Stimulated activated CD8-positive, alpha-beta memory T cell treated with anti-CD3 and anti-CD28 coated beads, Interleukin-4, amount 100 ng/mL, for 4 hours (primary cell): ENCODE results near the gene SLIT3.

Experiments
- DNase-seq, 2 donors: peaks; one replicate each; pipeline ENCODE4 v3.0.0-alpha.2; 2020; ENCODE audit warnings: low read depth in 2 of 2, low spot score in 1 of 2

Gene SLIT3

DNA sequence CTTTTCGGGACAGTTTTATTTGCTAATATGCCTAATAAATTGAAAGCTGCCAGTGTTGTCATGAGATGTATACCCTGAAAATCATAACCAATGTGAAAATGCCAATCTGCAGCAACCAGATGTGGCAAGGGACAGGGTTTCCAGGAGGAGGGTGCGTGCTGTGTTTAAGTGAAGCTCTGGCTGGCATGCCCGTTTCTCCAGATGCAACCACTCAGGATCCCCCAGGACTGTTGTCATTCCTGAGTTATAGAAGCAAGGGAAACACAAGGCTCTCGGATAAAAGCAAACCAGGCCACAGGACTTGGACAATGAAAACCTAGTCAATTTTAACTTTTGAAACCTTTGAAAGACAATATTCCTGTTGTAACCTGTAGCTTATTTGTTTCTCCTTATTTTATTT is 360.2 kb downstream of the SLIT3 start:
- no peak for DNase-seq

DNA sequence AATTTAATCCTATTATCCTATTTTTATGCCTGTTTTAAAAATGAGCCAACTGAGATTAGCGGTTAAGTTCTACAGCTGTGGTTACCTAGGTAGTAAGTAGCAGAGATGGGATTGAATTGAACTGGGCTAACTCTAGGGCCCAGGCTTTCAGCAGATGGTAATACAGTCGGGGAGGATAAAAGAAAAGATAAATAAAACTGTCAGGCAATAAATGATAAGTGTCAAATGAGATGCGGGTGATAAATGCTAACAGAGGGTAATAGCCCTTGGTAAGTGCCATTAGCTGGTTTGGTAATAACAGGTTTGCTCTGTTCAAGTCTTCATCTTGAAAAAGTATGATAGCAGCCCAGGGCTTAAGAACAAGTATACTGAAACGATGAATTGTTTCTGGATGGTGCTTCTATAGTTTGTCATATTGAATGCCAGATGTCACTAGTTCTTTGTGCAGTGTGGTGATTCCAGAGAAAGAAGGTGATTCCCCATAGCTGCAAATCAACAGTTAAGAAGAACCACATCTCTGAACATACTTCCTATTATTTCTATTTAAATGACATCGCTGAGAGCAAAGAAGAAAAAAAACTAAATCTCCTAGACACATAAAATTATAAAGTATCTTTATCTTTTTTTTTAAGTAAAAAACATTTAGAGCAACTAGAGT is 360.9 kb downstream of the SLIT3 start:
- DNase-seq = no peak

- no peak for DNase-seq
These were observed 361.7 kb downstream of the SLIT3 start for GRCh38 chr5:168939156-168939800.

DNA sequence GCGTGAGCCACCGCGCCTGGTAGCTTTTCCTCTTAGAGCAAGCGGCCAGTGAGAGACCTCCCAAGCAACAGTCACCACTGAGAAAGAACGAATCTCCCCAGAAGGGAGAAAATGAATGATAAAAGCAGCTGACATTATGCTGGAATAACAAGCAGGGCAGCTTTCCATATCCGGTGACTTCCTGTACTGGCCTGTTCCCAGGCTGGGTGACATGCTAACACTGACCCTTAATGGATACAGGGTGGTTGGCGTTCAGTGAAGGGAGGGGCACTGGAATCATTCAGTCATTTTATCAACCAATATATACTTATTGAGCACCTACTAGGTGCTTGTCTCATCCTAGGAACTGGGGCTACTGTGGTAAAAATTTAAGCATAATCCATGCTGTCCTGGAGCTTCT is 364.4 kb downstream of the SLIT3 start:
- DNase-seq = no peak

DNA sequence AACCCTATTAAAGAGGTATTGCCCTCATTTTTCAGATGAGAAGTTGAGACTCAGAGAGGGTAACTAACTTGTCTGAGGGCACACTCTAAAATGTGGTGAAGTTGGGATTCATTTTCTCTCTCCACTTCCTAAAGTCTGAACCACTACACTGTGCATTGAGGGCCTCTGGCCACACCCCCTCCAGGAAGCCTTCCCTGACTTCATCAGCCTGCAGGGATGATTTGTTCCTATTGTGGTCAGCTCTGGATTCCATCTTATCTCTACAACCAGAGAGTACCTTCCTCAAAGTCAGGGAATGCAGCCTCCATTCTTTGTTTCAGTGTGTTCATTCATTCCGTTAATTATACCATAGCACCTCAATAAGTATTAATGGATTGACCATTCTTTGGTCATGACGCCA is 365.8 kb downstream of the SLIT3 start:
- no peak for DNase-seq

GRCh38 chr5:168934169-168934568 is 366.8 kb downstream of the SLIT3 start:
- DNase-seq = no peak

GRCh38 chr5:168932400-168933189 is 368.3 kb downstream of the SLIT3 start:
- no peak for DNase-seq

GRCh38 chr5:168931638-168932345 is 369.1 kb downstream of the SLIT3 start:
- no peak for DNase-seq

GRCh38 chr5:168929656-168930055 is 371.3 kb downstream of the SLIT3 start:
- DNase-seq = no peak

- no peak for DNase-seq
These were observed 375.8 kb downstream of the SLIT3 start for GRCh38 chr5:168925160-168925559.

DNA sequence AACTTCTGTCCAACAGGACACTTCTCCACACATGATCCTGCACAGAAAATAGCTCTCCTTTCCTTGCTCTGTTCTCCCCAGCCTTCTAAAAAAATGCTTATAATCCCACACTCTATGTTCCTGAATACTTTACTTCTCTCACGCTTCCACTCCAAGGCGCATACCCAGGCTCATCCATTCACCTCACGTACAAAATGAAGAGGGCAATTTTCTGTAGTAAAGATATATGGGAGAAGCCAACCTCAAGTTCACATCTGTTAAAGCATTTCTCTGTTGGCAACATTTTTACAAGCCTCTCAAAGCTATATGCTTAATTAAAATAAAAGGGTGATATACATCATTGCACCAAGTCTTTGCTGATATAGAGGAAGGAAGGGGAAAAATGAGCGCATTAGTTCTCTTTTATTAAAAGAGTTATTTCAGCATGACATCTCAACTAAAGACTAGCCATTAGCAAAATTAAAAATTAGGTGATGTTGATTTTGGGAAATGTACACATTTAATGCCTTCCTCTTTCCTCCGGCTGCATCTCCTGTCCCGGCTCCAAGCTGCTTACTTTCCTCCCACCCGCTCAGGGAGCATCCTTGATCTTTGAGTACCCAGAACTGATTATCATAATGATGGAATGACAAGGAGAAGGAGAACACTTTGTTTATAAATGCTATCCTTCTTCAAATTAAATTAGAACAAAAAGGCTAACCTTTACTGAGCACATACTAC is 379.6 kb downstream of the SLIT3 start:
- no peak for DNase-seq

DNA sequence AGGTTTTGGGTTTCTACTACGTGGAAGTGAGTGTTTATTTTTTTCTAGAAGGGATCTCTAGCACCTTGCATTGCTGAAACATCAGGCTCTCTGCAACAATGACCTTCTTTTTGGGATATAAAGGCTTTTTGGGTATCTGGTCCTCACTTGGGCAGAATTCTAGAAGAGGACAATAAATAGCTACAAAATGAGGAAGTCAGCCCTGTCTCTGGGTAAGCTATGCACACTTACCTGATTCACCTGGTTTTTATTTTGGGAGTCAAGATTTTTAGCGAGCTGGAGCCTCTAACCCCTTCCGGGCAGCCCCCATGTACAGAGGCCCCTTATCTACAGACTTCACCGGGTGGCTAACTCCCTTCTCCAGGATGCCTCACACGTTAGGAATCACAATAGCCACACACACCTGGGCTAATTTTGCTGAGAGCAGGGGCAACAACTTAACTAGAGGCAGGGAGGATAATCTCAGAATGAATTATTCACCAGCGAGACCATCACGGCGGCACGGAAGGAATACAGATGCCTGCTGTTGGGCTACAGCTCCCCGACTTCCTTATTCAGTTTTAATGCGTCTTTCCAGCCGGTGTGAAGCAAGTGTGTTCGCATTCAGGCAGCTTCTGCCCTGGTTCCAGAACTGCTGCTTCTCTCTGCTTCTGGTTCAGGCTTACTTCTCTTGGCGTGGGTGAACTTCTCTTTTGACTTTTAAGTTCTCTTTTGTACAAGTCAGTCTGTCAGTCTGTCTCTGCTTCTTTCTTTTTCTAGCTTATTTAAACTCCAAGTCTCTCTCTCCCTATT is 380.7 kb downstream of the SLIT3 start:
- no peak for DNase-seq

DNA sequence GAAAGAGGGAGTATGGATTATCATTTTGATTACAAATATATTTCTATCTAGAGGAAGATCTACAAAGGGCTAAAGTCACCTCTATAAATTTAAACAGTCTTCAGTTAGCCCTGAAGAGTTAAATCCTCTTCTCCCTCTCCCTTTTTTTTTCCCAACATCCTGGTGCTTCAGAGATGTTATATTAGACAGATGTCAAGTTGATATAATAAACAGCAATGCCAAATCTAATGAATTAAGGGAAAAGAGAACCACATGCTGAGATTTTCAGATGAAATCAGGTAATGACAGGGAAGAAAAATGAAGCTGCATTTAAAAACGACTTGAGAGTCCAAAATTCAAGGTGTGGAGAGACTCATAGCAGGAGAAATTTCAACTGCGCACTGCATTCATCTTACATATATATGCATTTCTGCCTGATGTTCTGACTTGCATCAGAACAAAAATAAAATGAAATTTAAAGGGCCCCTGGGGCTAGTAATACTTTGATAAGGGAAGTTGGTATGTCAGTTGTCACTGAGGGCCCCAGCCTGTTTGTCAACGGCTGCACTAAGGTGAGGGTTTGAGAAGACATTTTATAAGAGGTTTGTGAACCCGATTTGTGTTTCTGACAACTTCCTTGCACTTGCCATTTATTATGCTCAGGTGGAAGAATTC is 382.9 kb downstream of the SLIT3 start:
- no peak for DNase-seq

DNA sequence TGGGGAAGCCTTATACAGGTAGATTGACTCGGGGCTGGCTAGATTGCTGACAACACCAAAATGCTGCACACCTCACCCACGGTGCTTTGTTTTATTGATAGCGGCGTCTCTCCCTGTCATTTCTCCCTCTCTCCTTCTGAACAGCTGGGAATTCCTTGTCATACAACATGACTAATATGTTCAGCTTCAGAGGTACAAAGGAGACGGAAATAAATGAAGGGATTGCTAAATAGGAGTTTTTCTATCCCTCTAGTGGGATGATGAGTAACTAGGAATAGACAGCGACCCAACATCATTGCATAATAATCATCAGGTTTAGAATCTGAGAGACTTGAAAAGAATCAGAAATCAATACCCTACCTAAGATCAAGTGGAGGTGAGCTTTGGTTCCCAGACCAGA is 384.1 kb downstream of the SLIT3 start:
- no peak for DNase-seq

GRCh38 chr5:168916266-168916665 is 384.7 kb downstream of the SLIT3 start:
- DNase-seq = no peak

DNA sequence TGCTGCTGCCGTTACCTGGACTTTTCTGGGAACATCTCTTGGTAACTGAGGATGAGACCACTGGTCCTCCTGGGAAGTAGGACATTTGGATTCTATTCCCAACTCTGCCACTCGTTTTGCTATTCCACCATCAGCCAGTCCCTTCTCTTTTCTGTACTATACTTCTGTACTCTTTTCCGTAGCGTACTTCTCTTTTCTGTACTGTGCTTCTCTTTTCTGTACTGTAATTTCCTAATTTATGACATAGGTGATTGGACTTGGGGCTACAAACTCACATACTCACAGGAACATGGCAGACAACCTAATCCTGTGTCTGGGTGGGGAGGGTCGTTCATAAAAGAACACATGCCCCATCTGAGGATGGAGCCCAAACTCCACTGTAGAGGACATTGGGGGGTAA is 386.4 kb downstream of the SLIT3 start:
- DNase-seq = no peak

DNA sequence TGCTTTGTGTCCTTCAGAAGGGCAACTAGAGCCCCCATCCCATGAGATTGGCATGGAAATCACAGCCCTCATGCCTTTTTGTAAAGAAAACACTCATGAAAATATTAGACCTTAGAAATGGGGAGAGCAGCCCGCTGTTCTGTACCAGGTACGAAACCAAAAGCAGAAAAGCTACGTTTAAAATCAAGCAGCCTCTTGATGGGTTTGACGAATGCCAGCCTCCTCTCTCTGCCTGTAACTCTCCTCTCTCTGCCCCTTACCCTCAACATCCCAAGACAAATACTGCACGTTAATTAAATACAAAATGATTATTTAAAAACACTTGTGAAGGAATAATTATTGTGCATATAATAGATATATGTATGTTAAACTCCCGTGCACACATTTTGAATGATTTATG is 390.1 kb downstream of the SLIT3 start:
- no peak for DNase-seq

DNA sequence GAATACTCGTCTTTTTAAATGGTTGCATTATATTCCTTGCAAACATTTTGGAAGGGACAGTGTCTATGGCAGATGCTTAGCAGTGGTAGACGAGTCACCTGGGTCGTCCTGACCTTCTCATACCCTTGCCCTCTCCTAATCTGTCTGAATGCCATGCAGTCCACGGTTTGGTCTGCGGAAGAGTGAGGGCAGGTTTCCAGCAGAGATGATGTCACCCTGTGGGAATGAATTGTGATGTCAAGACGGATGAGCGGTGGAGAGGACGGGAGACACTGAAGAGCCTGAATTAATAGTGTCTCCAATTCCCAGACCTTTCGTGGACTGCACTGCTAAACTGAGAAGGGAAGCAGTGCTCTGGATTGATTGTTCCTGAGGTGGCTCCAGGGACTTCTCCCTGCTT is 392.7 kb downstream of the SLIT3 start:
- DNase-seq = no peak

DNA sequence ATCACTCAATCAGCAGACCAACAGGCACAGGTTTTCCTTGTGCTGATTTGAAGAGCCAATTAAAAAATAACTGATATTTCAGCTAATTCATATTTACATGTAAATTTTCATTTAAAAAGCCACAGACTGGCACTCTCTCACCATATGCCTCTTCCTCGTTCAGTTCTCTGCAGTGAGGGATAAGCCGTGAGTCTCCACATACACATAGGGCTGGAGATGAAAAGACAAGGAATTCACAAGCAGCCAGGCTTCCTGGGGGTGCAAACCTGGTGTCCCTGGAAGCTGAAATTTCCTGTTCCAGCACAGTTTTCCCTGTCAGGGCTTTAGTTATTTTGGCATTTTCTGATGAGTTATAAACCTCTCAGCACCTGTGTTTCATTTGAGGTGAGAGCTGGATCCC is 397.9 kb downstream of the SLIT3 start:
- no peak for DNase-seq

- no peak for DNase-seq
These were observed 401.3 kb downstream of the SLIT3 start for GRCh38 chr5:168899673-168900072.
